Tibial artery (tissue), 4 donors: ENCODE measurements around the gene DOCK11.

Experiments used
- DNase-seq, 2 donors: peaks; one replicate each; pipeline ENCODE4 v3.0.0-alpha.2; 2019
- H3K27ac ChIP-seq, 2 donors: fragments of 200-600 bp; sonication (generic) in 1 of 2; 1 replicate in 1 of 2; 2 replicates in 1 of 2; pipeline ENCODE4 v1.5.1; 2018 to 2019; ENCODE audit warnings: mild to moderate bottlenecking in 1 of 2
- H3K27me3 ChIP-seq, 2 donors: fragments of 200-600 bp; sonication (generic) in 1 of 2; one replicate each; pipeline versions ENCODE4 v1.5.1 to v1.6.0; 2016 to 2019
- H3K36me3 ChIP-seq, 3 donors: fragments of 200-600 bp; sonication (generic) in 2 of 3; one replicate each; pipeline ENCODE4 v1.5.1; 2016 to 2019; ENCODE audit warnings: mild to moderate bottlenecking in 2 of 3
- H3K4me1 ChIP-seq, 4 donors: fragments of 200-600 bp; sonication (generic) in 2 of 4; 1 replicate in 3 of 4; 2 replicates in 1 of 4; pipeline ENCODE4 v1.5.1; 2016 to 2019
- H3K4me3 ChIP-seq, 2 donors: fragments of 200-600 bp; sonication (generic) in 1 of 2; 1 replicate in 1 of 2; 2 replicates in 1 of 2; pipeline ENCODE4 v1.5.1; 2018 to 2019; ENCODE audit warnings: mild to moderate bottlenecking in 2 of 2
- H3K9me3 ChIP-seq, 3 donors: fragments of 200-600 bp; sonication (generic) in 1 of 3; one replicate each; pipeline ENCODE4 v1.5.1; 2016 to 2019
- CTCF ChIP-seq, 2 experiments: fragments of 200-600 bp in 1 of 2; fragments of 450-650 bp in 1 of 2; IDR thresholded peaks; one replicate each; pipeline ENCODE4 v1.5.1; 2017 to 2019; ENCODE audit warnings: antibody characterized with exemption in 2 of 2, mild to moderate bottlenecking in 1 of 2, moderate library complexity in 1 of 2
- intact Hi-C: fragments of 100-400 bp; cut with DNase I; formaldehyde crosslinking; loops from one replicate; pipeline ENCODE4 v1.15.0; 2023; ENCODE audit warnings: low total_unique reads

Gene DOCK11

GRCh38 chrX:118495061-118495921 lies at the start of gene DOCK11:
TSS of gene DOCK11 (plus strand) at chrX:118495815. CDS start at chrX:118495972, 157 bp downstream.
- Histone ChIP-seq H3K27ac (peak within 1 kb of the TSS; percentile 92 to 95), H3K4me1 (peaks cover 0 to 29% (median 3%) of the 10 kb centered on the region in 4 donors), H3K36me3 (no peaks in the 10 kb centered on the region), H3K4me3 (peak within 1 kb of the TSS; percentile 92 to 93), H3K9me3 (no peaks in the 10 kb centered on the region), H3K27me3 (no peaks in the 10 kb centered on the region)
- peak; percentile 82 to 90 for DNase-seq
- intact Hi-C loops: no loop called here
- peak in 1 of 2 experiments; percentile 24 for TF ChIP-seq CTCF (IDR thresholded peaks at IDR 0.05)

DNA sequence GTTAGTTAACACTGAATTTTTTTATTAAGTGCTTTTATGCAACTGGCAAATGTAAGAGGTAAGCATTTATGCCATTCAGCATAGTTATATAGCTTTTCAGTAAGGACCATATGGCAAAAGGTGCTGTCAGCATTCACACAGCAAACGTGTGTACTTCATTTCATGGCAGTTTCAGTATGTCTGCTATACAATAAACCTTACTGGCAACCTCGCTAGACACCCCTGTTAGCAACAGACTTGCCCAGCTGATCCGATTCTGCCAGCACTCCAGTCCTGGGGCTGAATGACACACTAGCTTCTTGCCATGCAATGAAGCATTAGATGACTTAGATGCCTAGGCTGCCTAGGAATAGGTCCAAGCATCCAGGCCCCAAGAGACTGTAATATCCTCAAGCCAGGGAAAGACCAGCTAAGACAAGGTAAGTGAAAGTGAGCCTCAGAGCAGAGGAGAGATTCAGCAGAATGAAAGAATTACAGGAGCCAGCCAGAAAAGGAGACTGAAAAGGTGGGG lies 47.3 kb upstream of the DOCK11 start:
- intact Hi-C loops: no loop called here
- TF ChIP-seq CTCF (IDR thresholded peaks at IDR 0.05): no peak
- Histone ChIP-seq H3K27me3 (no peaks in the 10 kb centered on the region), H3K27ac (no peak overlapping the region), H3K36me3 (peaks cover 0 to 30% (median 6%) of the 10 kb centered on the region in 3 donors), H3K4me1 (no peaks in the 10 kb centered on the region), H3K4me3 (no peak overlapping the region), H3K9me3 (no peaks in the 10 kb centered on the region)
- no peak for DNase-seq

GRCh38 chrX:118455013-118455412 lies 40.6 kb upstream of the DOCK11 start:
- no peak overlapping the region for H3K4me3 ChIP-seq
- H3K27ac ChIP-seq: no peak overlapping the region
- no peaks in the 10 kb centered on the region for H3K4me1 ChIP-seq
- intact Hi-C loops: no loop called here
- H3K9me3 ChIP-seq: no peaks in the 10 kb centered on the region
- H3K36me3 ChIP-seq: no peaks in the 10 kb centered on the region
- no peak for DNase-seq
- no peaks in the 10 kb centered on the region for H3K27me3 ChIP-seq
- TF ChIP-seq CTCF (IDR thresholded peaks at IDR 0.05): no peak

GRCh38 chrX:118459494-118459893 lies 36.1 kb upstream of the DOCK11 start:
- intact Hi-C loops: no loop called here
- Histone ChIP-seq H3K9me3 (no peaks in the 10 kb centered on the region), H3K4me1 (no peaks in the 10 kb centered on the region), H3K27ac (no peak overlapping the region), H3K36me3 (no peaks in the 10 kb centered on the region), H3K4me3 (no peak overlapping the region), H3K27me3 (no peaks in the 10 kb centered on the region)
- no peak for DNase-seq
- TF ChIP-seq CTCF (IDR thresholded peaks at IDR 0.05): peak; percentile 49 to 61

DNA sequence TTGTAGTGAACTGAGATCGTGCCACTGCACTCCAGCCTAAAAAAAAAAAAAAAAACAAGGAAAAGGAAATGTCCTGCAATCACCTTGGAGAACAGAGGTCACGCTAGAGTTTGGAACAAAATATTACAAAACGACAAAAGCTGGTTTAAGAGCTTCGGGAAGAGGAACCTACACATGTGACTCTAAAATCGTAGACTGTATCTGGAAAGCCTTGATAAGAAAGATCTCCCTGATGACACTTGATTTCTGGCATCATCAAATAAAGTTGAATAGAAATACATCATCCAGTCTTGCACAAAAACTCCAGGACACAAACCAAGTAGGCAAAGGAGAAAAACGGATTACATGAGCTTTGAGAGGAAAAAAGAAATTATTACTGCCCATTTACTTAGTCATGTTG lies 31.1 kb upstream of the DOCK11 start:
- Histone ChIP-seq H3K36me3 (no peaks in the 10 kb centered on the region), H3K27me3 (no peaks in the 10 kb centered on the region), H3K9me3 (no peaks in the 10 kb centered on the region), H3K4me1 (no peaks in the 10 kb centered on the region), H3K27ac (no peak overlapping the region), H3K4me3 (no peak overlapping the region)
- intact Hi-C loops: no loop called here
- no peak for TF ChIP-seq CTCF (IDR thresholded peaks at IDR 0.05)
- DNase-seq: no peak
